Activated T-cell treated with anti-CD3 and anti-CD28 coated beads for 24 hours (primary cell): ENCODE measurements around the gene POLR2F.

Source experiments
- DNase-seq: peaks from one replicate; pipeline ENCODE4 v3.0.0-alpha.2; 2020; ENCODE audit warnings: low read depth

POLR2F gene

DNA sequence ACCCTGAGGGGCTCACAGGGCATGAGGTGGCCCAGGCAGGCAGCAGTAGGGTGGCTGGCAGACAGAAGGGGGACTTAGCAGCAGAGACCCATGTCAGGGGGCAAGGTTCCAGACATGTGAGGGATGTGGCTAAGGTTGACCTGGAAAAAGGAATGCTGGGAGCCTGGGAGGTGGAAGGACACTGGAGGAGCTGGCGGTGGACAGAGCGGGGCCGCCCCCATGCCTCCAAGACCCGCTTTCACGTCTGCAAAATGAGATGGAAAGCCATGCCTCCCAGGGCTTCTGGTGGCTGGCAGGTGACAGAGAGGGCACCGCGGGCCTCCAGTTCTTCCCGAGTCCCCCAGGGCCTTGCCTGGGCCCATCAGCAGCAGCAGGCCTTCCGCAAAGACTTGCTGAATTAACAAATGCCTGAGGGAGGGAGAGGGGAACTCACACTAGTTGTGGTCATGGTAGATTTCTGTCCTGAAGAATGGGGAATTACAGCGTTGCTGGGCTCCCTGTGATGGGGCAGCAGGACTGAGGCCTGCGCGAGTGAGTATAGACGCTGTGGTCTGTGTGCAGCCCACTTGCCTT, 53.9 kb downstream of the POLR2F start:
- DNase-seq: no peak

GRCh38 chr22:38009000-38009806, 55.7 kb downstream of the POLR2F start:
- DNase-seq: no peak

DNA sequence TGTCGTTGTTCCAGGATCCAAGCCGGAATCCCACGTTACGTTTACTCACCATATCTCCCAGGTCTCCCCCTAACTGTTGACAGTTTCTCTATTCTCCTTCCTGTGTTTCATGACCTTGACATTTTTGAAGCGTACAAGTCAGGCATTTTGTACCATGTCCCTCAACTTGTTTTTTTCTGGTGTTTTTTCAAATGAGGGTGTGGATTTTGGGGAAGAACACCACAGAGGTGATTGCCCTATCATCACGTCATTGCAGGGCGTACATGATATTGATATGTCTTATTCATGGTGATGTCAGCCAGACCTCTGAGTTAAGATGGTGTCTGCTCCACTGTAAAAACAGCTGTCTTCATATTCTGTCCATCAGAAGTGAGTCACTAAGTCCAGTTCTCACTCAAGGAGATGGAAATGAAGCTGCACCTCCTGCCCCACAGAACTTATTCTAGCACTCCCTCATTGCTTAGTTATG, 59.1 kb downstream of the POLR2F start:
- no peak for DNase-seq

DNA sequence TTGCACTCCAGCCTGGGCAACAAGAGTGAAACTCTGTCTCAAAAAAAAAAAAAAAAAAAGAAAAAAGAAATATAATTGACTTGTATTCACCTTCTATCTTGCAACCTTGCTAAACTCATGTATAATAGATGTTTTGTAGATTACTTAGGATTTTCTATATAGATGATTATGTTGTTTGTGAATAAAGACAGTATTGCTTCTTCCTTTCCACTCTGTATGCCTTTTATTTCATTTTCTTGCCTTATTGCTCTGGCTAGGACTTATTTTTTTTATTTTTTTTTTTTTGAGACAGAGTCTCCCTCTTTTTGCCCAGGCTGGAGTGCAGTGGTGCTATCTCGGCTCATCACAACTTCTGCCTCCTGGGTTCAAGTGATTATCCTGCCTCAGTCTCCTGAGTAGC, 60.6 kb downstream of the POLR2F start:
- no peak for DNase-seq

DNA sequence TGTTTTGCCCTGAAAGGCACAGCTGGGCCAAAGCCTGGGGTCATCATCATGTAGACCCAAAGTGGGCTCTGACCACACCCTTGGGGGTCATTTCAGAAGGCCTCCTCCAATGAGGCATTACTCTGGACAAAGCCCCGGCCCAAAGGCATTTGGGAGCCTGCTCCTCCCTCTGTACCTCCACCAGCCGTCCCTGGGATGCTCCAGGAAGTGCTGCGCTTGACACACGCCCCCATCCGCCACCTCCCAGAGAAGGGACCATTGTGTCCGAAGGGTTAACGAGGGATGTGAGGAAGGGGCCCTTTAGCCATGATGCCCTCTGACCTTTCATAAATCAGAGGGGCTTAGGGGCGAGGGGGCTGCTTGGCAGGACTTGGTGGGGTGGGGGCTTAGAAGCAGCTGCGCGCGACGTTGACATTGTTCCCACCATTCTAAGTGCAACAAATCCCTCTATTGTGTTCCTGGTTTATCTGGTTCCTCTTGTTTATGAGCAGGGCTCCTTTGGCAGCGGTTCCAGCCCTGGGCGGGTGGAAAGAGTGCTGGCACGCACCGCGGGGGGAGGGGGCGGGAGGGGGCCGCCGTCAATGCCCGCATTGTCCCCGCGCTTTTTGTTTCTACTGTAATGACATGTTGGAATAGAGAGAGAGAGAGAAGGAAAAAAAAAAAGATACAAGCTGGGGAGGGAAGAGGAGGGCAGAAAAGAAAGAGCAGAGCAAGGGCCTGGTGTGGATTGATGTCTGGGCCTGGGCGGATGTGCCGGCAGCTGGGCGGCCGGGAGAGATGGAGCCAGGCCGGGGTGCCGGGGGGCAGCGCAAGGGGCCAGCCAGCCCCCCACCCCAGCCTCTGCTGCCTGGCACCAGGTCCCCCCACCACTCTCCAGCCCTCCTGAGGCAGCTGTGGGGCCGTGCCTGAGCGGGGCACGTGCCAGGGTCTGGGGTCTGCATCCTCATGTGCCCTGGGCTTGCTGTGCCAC, 63.0 kb downstream of the POLR2F start:
- no peak for DNase-seq

GRCh38 chr22:38017272-38017920, 63.9 kb downstream of the POLR2F start:
- no peak for DNase-seq

GRCh38 chr22:38017939-38018885, 64.7 kb downstream of the POLR2F start:
- no peak for DNase-seq
